Smooth muscle cell (in vitro differentiated cells): ENCODE data around the gene PCBD1. TPM values are rescaled to one million over a fixed set of nuclear protein-coding genes. Genes with fewer than 3 reads are reported as not detected.
"Not testable (repeated sequence)": the region's sequence is repeated elsewhere in the genome, so short reads cannot be mapped to it uniquely, and the experiment has no call there.

Source experiments
- DNase-seq: peaks from one replicate; lab custom pipeline; 2025; ENCODE audit not compliant: unreplicated experiment; lab: John Stamatoyannopoulos, UW
- H2AFZ ChIP-seq: fragments of 200-600 bp; sonication (generic); 2 replicates; pipeline ENCODE4 v1.6.0; 2016; ENCODE audit warnings: antibody characterized with exemption, low read depth, mild to moderate bottlenecking
- H3F3A ChIP-seq: fragments of 200-600 bp; sonication (generic); 2 replicates; pipeline ENCODE4 v1.6.0; 2017; ENCODE audit warnings: antibody characterized with exemption, low read depth
- H3K27ac ChIP-seq: fragments of 200-600 bp; sonication (generic); 2 replicates; pipeline ENCODE4 v1.5.1; 2016; ENCODE audit warnings: low read depth, mild to moderate bottlenecking
- H3K27me3 ChIP-seq: fragments of 200-600 bp; sonication (generic); 2 replicates; pipeline ENCODE4 v1.6.1; 2016; ENCODE audit warnings: low read depth, mild to moderate bottlenecking
- H3K36me3 ChIP-seq: fragments of 200-600 bp; sonication (generic); 2 replicates; pipeline ENCODE4 v1.5.1; 2016; ENCODE audit warnings: low read depth
- H3K4me1 ChIP-seq: fragments of 200-600 bp; sonication (generic); 2 replicates; pipeline ENCODE4 v1.5.1; 2016; ENCODE audit warnings: low read depth
- H3K4me2 ChIP-seq: fragments of 200-600 bp; sonication (generic); 2 replicates; pipeline ENCODE4 v1.6.0; 2016; ENCODE audit warnings: mild to moderate bottlenecking
- H3K4me3 ChIP-seq: fragments of 200-600 bp; sonication (generic); 2 replicates; pipeline ENCODE4 v1.5.1; 2016; ENCODE audit warnings: mild to moderate bottlenecking
- H3K79me2 ChIP-seq: fragments of 200-600 bp; sonication (generic); 2 replicates; pipeline ENCODE4 v1.6.0; 2016; ENCODE audit warnings: low read depth, mild to moderate bottlenecking
- H3K9ac ChIP-seq: fragments of 200-600 bp; sonication (generic); 2 replicates; pipeline ENCODE4 v1.6.0; 2016; ENCODE audit warnings: low read depth
- H3K9me3 ChIP-seq: fragments of 200-600 bp; sonication (generic); replicated peaks from 2 replicates; pipeline ENCODE4 v1.5.1; 2016; ENCODE audit warnings: low read depth
- H4K20me1 ChIP-seq: fragments of 200-600 bp; sonication (generic); 2 replicates; pipeline ENCODE4 v1.6.0; 2016; ENCODE audit warnings: low read depth
- CTCF ChIP-seq: fragments of 200-600 bp; sonication (generic); IDR thresholded peaks from 2 replicates; pipeline ENCODE4 v1.5.1; 2017; ENCODE audit warnings: borderline replicate concordance, mild to moderate bottlenecking, antibody characterized with exemption; ENCODE audit not compliant: insufficient read depth, poor library complexity, severe bottlenecking
- WGBS: methylation state at CpG from one replicate; pipeline ENCODE4 v1.1.7; 2016; ENCODE audit warnings: low lambda C conversion rate; 5-methylcytosine and 5-hydroxymethylcytosine counted together
- polyA plus RNA-seq: library from polyadenylated mRNA; unstranded; fragments of >200 nt; fragmentation: Nextera tagmentation; extraction: Ambion mirVana; gene quantifications from 2 replicates; pipeline ENCODE4 v1.2.1, GENCODE V29; 2016
- total RNA-seq: library from RNA; depleted of rRNA; stranded (reverse); fragments of >200 nt; gene quantifications from 2 replicates; pipeline ENCODE4 v1.2.3, GENCODE V29; 2014

Gene PCBD1
- total and polyA plus RNA-seq, 2 experiments from 2014 or later, result 34.7 TPM

- no peaks in the 10 kb centered on the region for H3K9me3 ChIP-seq
- H3F3A ChIP-seq, result no peaks in the 10 kb centered on the region
- H3K9ac ChIP-seq, result no peak overlapping the region
- H2AFZ ChIP-seq, result no peak overlapping the region
- no peaks in the 10 kb centered on the region for H3K4me1 ChIP-seq
- WGBS, result 32% methylated on average over 4 of the region's 4 CpGs
- H4K20me1 ChIP-seq, result no peaks in the 10 kb centered on the region
- TF ChIP-seq CTCF, result no peak
- H3K27me3 ChIP-seq, result no peaks in the 10 kb centered on the region
- H3K36me3 ChIP-seq, result no peaks in the 10 kb centered on the region
- H3K4me2 ChIP-seq, result peak overlapping the region; percentile 25
- no peak for DNase-seq
- peak overlapping the region; percentile 39 for H3K27ac ChIP-seq
- H3K79me2 ChIP-seq, result no peaks in the 10 kb centered on the region
- no peak overlapping the region for H3K4me3 ChIP-seq
These were observed 21.9 kb downstream of the PCBD1 start for GRCh38 chr10:70866424-70866823.

DNA sequence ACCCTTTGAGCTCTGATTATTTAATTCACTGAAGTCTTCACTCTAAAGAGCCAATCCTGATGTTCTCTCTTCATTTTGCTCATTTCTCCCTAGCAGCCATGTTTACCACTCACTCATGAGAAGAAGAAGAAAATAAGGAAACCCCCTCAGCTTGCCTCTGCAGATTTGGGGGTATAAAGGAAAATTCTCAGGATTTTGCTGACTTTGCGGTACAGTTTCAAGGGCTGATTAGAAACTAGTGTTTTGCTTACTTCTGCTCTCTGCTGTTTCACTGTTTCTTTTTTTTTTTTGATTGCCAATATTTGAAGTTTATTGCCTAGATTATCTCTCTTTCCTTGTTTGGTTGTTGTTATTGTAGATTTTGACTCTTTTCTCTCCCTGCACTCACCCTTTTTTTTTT lies 23.4 kb downstream of the PCBD1 start:
- H3K4me1 ChIP-seq, result no peaks in the 10 kb centered on the region
- no peak overlapping the region for H3K27ac ChIP-seq
- 100% methylated on average over 1 of the region's 1 CpG for WGBS
- H3K27me3 ChIP-seq, result no peaks in the 10 kb centered on the region
- no peaks in the 10 kb centered on the region for H3K9me3 ChIP-seq
- H4K20me1 ChIP-seq, result no peaks in the 10 kb centered on the region
- no peaks in the 10 kb centered on the region for H3K79me2 ChIP-seq
- H3F3A ChIP-seq, result no peaks in the 10 kb centered on the region
- no peak for DNase-seq
- no peak for TF ChIP-seq CTCF
- peaks cover 5% of the 10 kb centered on the region for H3K36me3 ChIP-seq
- H3K9ac ChIP-seq, result no peak overlapping the region
- H3K4me3 ChIP-seq, result no peak overlapping the region
- H2AFZ ChIP-seq, result no peak overlapping the region
- H3K4me2 ChIP-seq, result no peak overlapping the region

DNA sequence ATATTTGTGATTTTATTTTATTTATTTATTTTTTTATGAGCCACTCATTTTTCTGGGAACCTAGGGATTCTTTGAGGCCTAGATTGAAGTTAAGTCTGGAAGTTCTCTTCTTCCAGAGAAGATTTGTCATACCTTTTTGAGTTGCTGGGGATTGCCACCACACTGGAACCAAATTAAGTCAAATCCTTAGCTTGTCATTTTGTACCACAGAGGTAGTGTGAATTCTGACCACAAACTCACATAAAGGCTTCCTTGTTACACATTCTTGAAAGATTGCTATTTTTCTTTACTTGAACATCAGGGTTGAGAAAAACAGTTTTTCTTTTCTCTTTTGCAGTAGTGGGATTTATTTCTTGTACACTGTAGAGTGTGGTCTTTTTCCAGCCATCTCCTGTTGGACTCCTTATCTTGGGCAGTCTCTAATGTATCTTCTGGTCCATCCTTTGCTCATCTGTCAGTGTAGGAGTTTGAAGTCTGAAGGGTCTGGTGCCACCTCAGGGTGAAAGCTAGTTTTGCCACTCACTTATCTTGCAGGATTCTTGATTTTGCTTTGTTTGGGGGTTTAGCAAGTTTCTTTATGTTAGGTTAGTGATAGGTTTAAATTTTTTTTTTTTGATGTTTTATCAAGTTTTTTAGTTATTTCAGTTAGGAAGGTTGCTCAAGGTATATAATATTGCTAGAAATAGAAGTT lies 24.8 kb downstream of the PCBD1 start:
- Histone ChIP-seq H3K79me2 (no peaks in the 10 kb centered on the region), H3K9ac (no peak overlapping the region), H3K4me2 (no peak overlapping the region)

GRCh38 chr10:70861495-70862197 lies 26.7 kb downstream of the PCBD1 start:
- not testable (repeated sequence) for H3K4me1 ChIP-seq, H3K4me3 ChIP-seq, H2AFZ ChIP-seq, H3K79me2 ChIP-seq, H4K20me1 ChIP-seq, H3K27ac ChIP-seq, H3K4me2 ChIP-seq, H3K9me3 ChIP-seq, H3F3A ChIP-seq, DNase-seq, H3K27me3 ChIP-seq, H3K9ac ChIP-seq
- peaks cover 17% of the 10 kb centered on the region for H3K36me3 ChIP-seq
- WGBS, result 98% methylated on average over 42 of the region's 42 CpGs

More for the DNA sequence above, 24.8 kb downstream of the PCBD1 start:
- TF ChIP-seq CTCF, result no peak
- Histone ChIP-seq H3K27me3 (no peaks in the 10 kb centered on the region), H3K36me3 (peaks cover 5% of the 10 kb centered on the region), H4K20me1 (no peaks in the 10 kb centered on the region), H3K9me3 (no peaks in the 10 kb centered on the region), H3K27ac (no peak overlapping the region), H3K4me3 (no peak overlapping the region), H3F3A (no peaks in the 10 kb centered on the region), H2AFZ (no peak overlapping the region), H3K4me1 (no peaks in the 10 kb centered on the region)
- DNase-seq, result no peak
